Stimulated activated naive CD8-positive, alpha-beta T cell treated with anti-CD3 and anti-CD28 coated beads, Interleukin-15, amount 100 ng/mL, for 72 hours (primary cell): ENCODE measurements around the gene TMEM14B.
"Not testable (repeated sequence)": the region's sequence is repeated elsewhere in the genome, so short reads cannot be mapped to it uniquely, and the experiment has no call there.

Source experiments
- ATAC-seq: fragments of 150-1000 bp; cut with Tn5 transposase; 2 replicates; pipeline ENCODE4 v1.10.0; 2021; ENCODE audit warnings: mild to moderate bottlenecking, moderate library complexity
- DNase-seq, 2 donors: peaks; one replicate each; pipeline ENCODE4 v3.0.0; 2021 to 2022
- H3K27ac Mint-ChIP-seq, 2 donors: one replicate each; pipeline ENCODE4 v1.8.0; 2022; ENCODE audit warnings: mild to moderate bottlenecking in 2 of 2, mixed read lengths in 2 of 2, moderate library complexity in 2 of 2
- H3K27me3 Mint-ChIP-seq: one replicate; pipeline ENCODE4 v1.8.0; 2022; ENCODE audit warnings: mixed read lengths
- H3K4me1 Mint-ChIP-seq: one replicate; pipeline ENCODE4 v1.8.0; 2022; ENCODE audit warnings: mild to moderate bottlenecking, mixed read lengths
- H3K4me3 Mint-ChIP-seq, 2 donors: one replicate each; pipeline ENCODE4 v1.8.0; 2022; ENCODE audit warnings: mild to moderate bottlenecking in 2 of 2, mixed read lengths in 2 of 2, moderate library complexity in 1 of 2
- H3K9me3 Mint-ChIP-seq, 2 donors: one replicate each; pipeline ENCODE4 v1.8.0; 2022; ENCODE audit warnings: mixed read lengths in 2 of 2

The TMEM14B gene

DNA sequence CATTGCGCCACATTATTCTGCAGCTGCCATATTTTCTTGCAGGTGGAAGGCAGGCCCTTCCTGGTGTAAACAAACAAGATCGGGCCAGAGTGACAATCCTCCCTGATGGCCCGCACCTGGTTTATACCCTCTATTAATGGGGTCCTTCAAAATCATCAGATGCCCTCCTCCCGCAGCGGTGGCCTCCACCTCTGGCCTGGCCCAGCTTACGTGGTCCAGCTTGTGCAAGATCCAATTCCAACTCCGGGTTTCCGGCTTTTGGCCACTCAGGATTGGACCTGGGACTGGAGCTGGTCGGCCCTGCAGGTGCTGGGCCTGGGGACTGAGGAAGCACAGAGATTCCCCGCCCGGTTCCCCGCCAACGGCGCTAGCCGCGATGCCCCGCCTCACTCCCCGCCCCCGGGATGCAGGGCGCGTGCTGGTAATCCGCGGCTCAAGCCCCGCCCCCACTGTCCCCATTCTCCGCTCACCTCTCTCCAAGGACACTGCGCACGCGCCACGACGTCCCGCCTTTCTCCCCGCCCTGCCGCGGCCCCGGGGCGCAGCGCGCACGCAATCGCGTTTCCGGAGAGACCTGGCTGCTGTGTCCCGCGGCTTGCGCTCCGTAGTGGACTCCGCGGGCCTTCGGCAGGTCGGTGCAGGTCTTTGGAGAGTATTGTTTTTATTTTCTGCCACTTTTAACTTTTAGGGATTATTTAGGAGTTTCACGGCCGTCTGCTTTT is at the start of gene TMEM14B:
Gene TMEM14B (plus strand): TSS at position 555 of the 722 bp plus-strand sequence. CDS start 1,441 bp downstream, outside the sequence.
- Mint-ChIP-seq H3K4me3 (peak within 1 kb of the TSS; percentile 88 to 93), H3K4me1 (peaks cover 25% of the 10 kb centered on the region), H3K9me3 (no peaks in the 10 kb centered on the region), H3K27ac (peak within 1 kb of the TSS; percentile 95 to 97), H3K27me3 (no peaks in the 10 kb centered on the region)
- peak; percentile 95 for ATAC-seq
- peak; percentile 99 for DNase-seq

DNA sequence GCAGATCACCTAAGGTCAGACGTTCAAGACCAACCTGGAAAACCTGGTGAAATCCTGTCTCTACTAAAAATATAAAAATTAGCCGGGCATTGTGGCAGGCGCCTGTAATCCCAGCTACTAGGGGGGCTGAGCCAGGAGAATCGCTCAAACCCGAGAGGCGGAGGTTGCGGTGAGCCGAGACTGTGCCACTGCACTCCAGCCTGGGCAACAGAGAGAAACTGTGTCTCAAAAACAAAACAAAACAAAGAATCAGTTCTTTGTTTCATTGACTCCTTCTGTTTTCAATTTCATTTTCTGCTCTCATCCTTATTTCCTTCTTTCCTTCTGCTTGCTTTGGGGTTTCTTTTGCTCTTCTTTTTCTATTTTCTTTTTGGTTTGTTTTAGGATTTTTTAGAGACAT is 33.6 kb upstream of the TMEM14B start:
- ATAC-seq (no peak), DNase-seq (no peak)
- Mint-ChIP-seq H3K9me3 (peaks cover 0 to 8% of the 10 kb centered on the region in 2 donors), H3K27ac (peak overlapping the region; percentile 8 to 79), H3K4me3 (no peak overlapping the region), H3K27me3 (no peaks in the 10 kb centered on the region), H3K4me1 (peaks cover 15% of the 10 kb centered on the region)

DNA sequence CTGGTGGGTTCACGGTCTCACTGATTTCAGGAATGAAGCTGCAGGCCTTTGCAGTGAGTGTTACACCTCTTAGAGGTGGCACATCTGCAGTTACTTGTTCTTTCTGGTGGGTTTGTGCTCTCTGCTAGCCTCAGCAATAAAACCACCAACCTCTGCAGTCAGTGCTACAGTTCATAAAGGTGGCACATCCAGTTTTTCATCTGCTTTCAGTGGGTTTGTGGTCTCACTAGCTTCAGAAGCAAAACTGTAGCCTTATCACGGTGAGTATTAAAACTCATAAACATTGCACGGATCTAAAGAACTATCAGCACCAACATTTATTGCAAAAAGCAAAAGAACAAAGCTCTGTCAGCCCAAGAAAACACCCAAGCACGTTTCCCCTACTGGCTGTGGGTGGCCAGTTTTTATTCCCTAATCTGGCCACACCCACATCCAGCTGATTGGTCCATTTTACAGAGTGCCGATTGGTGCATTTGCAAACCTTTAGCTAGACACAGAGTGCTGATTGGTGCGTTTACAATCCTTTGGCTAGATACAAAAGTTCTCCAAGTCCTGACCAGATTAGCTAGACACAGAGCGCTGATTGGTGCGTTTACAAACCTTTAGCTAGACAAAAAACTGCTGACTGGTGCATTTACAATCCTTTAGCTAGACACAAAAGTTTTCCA is 28.2 kb upstream of the TMEM14B start:
- ATAC-seq, result peak; percentile 27
- peak; percentile 57 to 68 for DNase-seq
- Mint-ChIP-seq H3K4me1 (peaks cover 46% of the 10 kb centered on the region), H3K27me3 (no peaks in the 10 kb centered on the region), H3K27ac (peak overlapping the region; percentile 52 to 94), H3K9me3 (peaks cover 0 to 8% of the 10 kb centered on the region in 2 donors), H3K4me3 (peak overlapping the region; percentile 89 to 99)

GRCh38 chr6:10719964-10720264 is 27.7 kb upstream of the TMEM14B start:
- DNase-seq (no peak), ATAC-seq (no peak)
- Mint-ChIP-seq H3K27ac (peak overlapping the region; percentile 52 to 94), H3K9me3 (peaks cover 0 to 8% of the 10 kb centered on the region in 2 donors), H3K4me3 (peak overlapping the region; percentile 89 to 99), H3K27me3 (no peaks in the 10 kb centered on the region), H3K4me1 (peaks cover 50% of the 10 kb centered on the region)

GRCh38 chr6:10720265-10720959 is 27.2 kb upstream of the TMEM14B start:
- H3K27ac Mint-ChIP-seq, result peak overlapping the region; percentile 57 to 98
- peak; percentile 41 for ATAC-seq
- peaks cover 55% of the 10 kb centered on the region for H3K4me1 Mint-ChIP-seq
- H3K27me3 Mint-ChIP-seq, result no peaks in the 10 kb centered on the region
- peaks cover 0 to 8% of the 10 kb centered on the region in 2 donors for H3K9me3 Mint-ChIP-seq
- DNase-seq, result peak; percentile 63 to 66
- peak overlapping the region; percentile 89 to 99 for H3K4me3 Mint-ChIP-seq

DNA sequence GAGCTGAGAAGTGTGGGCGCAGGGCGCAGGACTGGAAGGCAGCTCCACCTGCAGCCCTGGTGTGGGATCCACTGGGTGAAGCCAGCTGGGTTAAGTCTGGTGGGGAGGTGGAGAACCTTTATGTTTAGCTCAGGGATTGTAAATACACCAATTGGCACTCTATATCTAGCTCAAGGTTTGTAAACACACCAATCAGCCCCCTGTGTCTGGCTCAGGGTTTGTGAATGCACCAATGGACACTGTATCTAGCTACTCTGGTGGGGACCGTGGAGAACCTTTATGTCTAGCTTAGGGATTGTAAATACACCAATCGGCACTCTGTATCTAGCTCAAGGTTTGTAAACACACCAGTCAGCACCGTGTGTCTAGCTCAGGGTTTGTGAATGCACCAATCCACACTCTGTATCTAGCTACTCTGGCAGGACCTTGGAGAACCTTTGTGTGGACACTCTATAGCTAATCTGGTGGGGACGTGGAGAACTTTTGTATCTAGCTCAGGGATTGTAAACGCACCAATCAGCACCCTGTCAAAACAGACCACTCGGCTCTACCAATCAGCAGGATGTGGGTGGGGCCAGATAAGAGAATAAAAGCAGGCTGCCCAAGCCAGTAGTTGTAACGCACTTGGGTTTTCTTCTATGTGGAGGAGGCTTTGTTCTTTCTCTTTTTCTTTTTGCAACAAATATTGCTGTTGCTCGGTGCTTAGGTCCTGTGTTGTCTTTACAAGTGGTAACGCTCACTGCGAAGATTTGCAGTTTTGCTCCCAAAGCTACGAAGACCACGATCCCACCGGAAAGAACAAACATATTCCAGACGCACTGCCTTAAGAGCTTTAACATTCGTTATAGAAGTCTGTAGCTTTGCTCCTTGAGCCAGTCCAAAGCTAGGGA is 26.4 kb upstream of the TMEM14B start:
- H3K4me3 Mint-ChIP-seq, result peak overlapping the region; percentile 89 to 99
- DNase-seq, result peak; percentile 55 to 63
- peaks cover 60% of the 10 kb centered on the region for H3K4me1 Mint-ChIP-seq
- not testable (repeated sequence) for H3K9me3 Mint-ChIP-seq, ATAC-seq, H3K27me3 Mint-ChIP-seq
- H3K27ac Mint-ChIP-seq, result peak overlapping the region in 1 of 2 donors; percentile 98

DNA sequence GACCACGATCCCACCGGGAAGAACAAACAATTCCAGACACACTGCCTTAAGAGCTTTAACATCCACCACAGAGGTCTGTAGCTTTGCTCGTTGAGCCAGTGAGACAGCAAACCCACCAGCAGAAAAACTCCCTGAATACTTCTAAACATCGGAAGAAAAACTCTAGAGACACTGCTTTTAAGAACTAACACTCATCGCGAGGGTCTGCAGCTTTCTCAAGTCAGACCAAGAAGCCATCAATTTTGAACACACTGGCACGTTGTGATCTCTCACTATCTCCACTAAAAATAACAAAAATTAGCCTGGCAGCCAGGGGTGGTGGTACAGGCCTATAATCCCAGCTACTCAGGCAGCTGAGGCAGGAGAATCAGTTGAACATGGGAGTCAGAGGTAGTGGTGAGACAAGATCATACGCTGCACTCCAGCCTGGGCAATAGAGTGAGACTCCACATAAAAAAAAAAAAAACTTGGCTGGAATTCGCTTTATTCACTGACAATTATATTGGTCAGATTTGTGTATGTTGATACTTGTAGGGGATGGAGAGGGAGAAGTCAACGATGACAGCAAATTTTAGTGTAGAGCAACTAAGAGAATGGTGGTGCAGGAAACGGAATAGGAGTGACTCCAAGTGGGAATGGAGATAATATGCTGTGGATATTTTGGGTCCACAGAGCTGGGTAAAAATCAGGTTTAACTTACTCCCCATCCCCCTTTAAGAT is 25.6 kb upstream of the TMEM14B start:
- Mint-ChIP-seq H3K4me1 (peaks cover 62% of the 10 kb centered on the region), H3K4me3 (peak overlapping the region; percentile 89 to 99), H3K9me3 (peaks cover 0 to 8% of the 10 kb centered on the region in 2 donors), H3K27ac (peak overlapping the region; percentile 79 to 98), H3K27me3 (no peaks in the 10 kb centered on the region)
- DNase-seq (no peak), ATAC-seq (no peak)

- Mint-ChIP-seq H3K4me1 (peaks cover 66% of the 10 kb centered on the region), H3K9me3 (peaks cover 0 to 8% of the 10 kb centered on the region in 2 donors), H3K27ac (peak overlapping the region; percentile 79 to 98), H3K27me3 (no peaks in the 10 kb centered on the region), H3K4me3 (peak overlapping the region; percentile 89 to 99)
- no peak for ATAC-seq
- DNase-seq, result no peak
Measured at GRCh38 chr6:10722570-10722819, 25.1 kb upstream of the TMEM14B start.

DNA sequence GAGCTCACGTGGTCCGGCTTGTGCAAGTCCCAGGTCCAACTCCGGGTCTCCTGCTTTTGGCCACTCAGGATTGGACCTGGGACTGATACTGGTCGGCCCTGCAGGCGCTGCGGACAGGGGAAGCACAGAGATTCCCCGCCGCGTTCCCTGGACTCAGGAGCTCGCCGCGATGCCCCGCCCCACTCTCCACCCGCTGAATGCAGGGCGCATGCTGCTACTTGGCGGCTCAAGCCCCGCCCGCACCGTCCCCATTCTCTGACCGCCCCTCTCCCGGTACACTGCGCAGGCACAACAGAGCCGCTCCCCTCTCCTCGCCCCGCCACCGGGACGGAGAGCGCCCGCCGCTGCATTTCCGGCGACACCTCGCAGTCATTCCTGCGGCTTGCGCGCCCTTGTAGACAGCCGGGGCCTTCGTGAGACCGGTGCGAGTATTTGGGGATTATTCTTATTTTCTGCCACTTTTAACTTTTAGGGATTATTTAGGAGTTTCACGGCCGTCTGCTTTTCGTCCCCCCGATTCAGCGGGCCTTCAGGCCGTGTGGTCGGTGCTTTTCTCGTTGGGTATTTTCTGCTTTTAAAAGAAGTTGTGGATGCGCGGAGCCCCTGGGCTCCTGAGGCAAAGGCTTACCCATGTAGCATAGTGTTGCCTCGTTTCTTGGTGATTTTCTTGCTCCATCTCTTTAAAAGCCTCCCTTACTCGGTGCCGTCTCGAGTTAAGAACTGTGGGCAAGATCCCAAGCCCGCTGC is 24.6 kb upstream of the TMEM14B start, which contains the start of gene TMEM14C:
Gene TMEM14C (plus strand): TSS at position 251 of the 747 bp plus-strand sequence. CDS start 1,544 bp downstream, outside the sequence.
- peak; percentile 92 for ATAC-seq
- Mint-ChIP-seq H3K9me3 (peaks cover 0 to 8% of the 10 kb centered on the region in 2 donors), H3K27me3 (no peaks in the 10 kb centered on the region), H3K27ac (peak within 1 kb of the TSS; percentile 89 to 98), H3K4me3 (peak within 1 kb of the TSS; percentile 89 to 99), H3K4me1 (peaks cover 66% of the 10 kb centered on the region)
- peak; percentile 78 to 93 for DNase-seq

DNA sequence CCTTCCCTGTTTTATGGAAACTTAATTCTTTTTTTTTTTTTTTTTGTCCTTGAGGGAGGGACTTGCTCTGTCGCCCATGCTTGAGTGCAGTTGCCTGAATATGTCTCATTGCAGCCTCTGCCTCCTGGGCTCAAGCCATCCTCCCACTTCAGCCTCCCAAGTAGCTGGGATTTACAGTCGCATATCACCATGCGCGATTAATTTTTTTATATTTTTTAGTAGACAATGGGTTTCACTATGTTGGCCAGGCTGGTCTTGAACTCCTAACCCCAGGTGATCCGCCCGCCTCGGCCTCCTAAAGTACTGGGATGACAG is 24.1 kb upstream of the TMEM14B start:
- no peaks in the 10 kb centered on the region for H3K27me3 Mint-ChIP-seq
- no peak for ATAC-seq
- peaks cover 65% of the 10 kb centered on the region for H3K4me1 Mint-ChIP-seq
- H3K9me3 Mint-ChIP-seq, result peaks cover 0 to 4% of the 10 kb centered on the region in 2 donors
- H3K4me3 Mint-ChIP-seq, result peak overlapping the region; percentile 89 to 99
- H3K27ac Mint-ChIP-seq, result peak overlapping the region; percentile 89 to 98
- no peak for DNase-seq

DNA sequence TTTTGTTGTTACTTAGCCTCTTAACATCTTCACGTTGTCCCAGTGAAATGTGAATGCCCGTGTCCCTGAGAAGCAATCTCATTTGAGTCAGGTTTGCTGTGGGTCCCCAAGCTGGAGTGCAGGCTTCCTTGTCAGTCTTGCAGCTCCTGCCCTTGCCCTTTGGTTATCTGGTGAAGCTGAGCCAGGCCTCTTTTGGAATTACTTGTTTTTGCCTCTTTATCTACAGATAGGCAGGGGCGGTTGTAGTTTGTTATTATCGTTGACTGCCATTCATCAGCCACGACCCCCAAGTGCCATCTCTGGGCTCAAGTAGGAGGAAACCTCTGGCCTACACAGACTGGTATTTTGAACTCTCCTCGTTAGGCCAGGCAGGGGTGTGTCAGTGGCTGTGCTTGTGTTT is 22.6 kb upstream of the TMEM14B start:
- H3K4me1 Mint-ChIP-seq, result peaks cover 50% of the 10 kb centered on the region

DNA sequence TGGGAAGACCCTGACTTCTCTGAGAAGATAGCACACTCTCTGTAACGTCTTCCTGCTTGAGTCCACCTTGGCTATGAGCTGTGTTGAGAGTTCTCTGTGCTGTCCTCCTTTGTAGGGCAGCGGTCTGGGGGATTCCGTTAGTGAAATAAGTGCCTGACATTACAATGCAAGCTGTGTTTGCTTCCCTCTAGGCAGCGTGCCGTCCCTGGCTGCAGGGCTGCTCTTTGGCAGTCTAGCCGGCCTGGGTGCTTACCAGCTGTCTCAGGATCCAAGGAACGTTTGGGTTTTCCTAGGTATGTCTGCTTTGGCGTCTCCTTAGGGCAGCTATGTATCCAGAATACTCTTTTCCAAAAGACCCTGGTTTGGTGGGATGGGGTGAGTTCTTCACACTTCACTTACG is 21.9 kb upstream of the TMEM14B start:
- Mint-ChIP-seq H3K4me3 (no peak overlapping the region), H3K27ac (no peak overlapping the region), H3K4me1 (peaks cover 48% of the 10 kb centered on the region), H3K9me3 (no peaks in the 10 kb centered on the region), H3K27me3 (no peaks in the 10 kb centered on the region)
- ATAC-seq (no peak), DNase-seq (no peak)

More for the DNA sequence above, 22.6 kb upstream of the TMEM14B start:
- ATAC-seq (no peak), DNase-seq (no peak)
- H3K27ac Mint-ChIP-seq, result no peak overlapping the region
- no peaks in the 10 kb centered on the region for H3K9me3 Mint-ChIP-seq
- H3K27me3 Mint-ChIP-seq, result no peaks in the 10 kb centered on the region
- no peak overlapping the region for H3K4me3 Mint-ChIP-seq

DNA sequence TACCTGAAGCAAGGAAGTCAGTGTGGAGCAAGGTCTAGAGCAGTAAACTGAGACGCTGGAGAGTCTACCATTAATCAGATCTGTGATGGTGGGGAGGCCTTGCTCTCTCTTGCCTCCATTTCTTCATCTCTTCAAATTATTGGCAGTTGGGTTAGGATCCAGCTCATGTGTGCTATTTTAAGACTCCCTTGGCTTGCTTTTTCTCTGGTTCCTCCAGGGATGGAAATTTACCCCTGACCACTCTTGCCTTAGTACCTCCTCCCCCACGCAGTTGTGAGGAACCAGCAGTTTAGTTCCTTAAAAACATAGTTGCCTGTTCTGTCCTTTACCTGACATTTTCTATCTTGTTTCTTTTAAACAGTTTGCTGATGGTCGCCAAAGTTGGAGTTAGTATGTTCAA is 17.4 kb upstream of the TMEM14B start:
- no peaks in the 10 kb centered on the region for H3K27me3 Mint-ChIP-seq
- H3K9me3 Mint-ChIP-seq, result no peaks in the 10 kb centered on the region
- no peak for ATAC-seq
- H3K27ac Mint-ChIP-seq, result no peak overlapping the region
- peaks cover 12% of the 10 kb centered on the region for H3K4me1 Mint-ChIP-seq
- no peak for DNase-seq
- H3K4me3 Mint-ChIP-seq, result no peak overlapping the region

DNA sequence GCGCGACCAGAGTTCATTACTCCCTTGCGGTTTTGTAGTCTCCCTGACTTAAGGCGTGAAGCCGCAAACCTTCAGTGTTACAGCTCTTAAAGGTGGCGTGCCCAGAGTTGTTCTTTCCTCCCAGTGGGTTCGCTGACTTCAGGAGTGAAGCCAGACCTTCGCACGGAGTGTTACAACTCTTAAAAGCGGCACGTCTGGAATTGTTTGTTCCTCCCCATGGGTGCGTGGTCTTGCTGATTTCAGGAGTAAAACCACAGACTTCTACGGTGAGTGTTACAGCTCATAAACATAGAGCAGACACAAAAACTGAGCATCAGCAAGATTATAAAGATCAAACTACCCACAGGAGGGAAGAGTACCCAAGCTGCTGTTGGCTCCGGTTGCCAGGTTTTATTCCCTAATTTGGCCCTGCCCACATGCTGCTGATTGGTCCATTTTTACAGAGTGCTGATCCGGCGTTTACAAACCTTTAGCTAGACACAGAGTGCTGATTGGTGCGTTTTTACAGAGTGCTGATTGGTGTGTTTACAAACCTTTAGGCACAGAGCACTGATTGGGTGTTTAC is 14.4 kb upstream of the TMEM14B start:
- Mint-ChIP-seq H3K4me3 (no peak overlapping the region), H3K4me1 (no peaks in the 10 kb centered on the region), H3K27me3 (no peaks in the 10 kb centered on the region), H3K27ac (no peak overlapping the region), H3K9me3 (no peaks in the 10 kb centered on the region)
- no peak for ATAC-seq
- DNase-seq, result no peak
